IMR-90 (cell line): ENCODE measurements around the gene ZNF775. TPM values are rescaled to one million over a fixed set of nuclear protein-coding genes. Genes with fewer than 3 reads are reported as not detected.

ENCODE experiments used
- ATAC-seq: fragments of 200-7000 bp; cut with Tn5 transposase; 2 replicates; pipeline ENCODE4 v1.9.1; 2020; ENCODE audit warnings: low read depth, mild to moderate bottlenecking, moderate library complexity
- BruUV-seq: library from RNA; stranded (reverse); fragments of 400-500 nt; replicated peaks from 2 replicates; lab custom pipeline; 2021; lab: Mats Ljungman, UMichigan
- CTCF ChIA-PET: fragments of 300-600 bp; formaldehyde crosslinking; extraction: SDS; loops from one replicate; lab custom pipeline; 2021; ENCODE audit warnings: antibody characterized with exemption; lab: Yijun Ruan, JAX
- POLR2A ChIA-PET: fragments of 300-600 bp; sonication (Branson Sonifier 250); formaldehyde crosslinking; loops from one replicate; lab custom pipeline; 2022; ENCODE audit warnings: antibody characterized with exemption; ENCODE audit not compliant: unreplicated experiment; lab: Charles Lee
- DNase-seq: peaks from one replicate; pipeline ENCODE4 v3.0.0; 2013
- H2AFZ ChIP-seq: replicated peaks from 2 replicates; pipeline ENCODE3; 2013; ENCODE audit warnings: low read length, mild to moderate bottlenecking; ENCODE audit not compliant: poor library complexity
- H2AK5ac ChIP-seq: 2 replicates; pipeline ENCODE4 v1.6.1; 2013; ENCODE audit warnings: low read depth, low read length, inconsistent platforms
- H2AK9ac ChIP-seq: replicated peaks from 2 replicates; pipeline ENCODE3; 2013; ENCODE audit warnings: mild to moderate bottlenecking, low read depth, low read length, moderate library complexity; ENCODE audit not compliant: poor library complexity
- H2BK120ac ChIP-seq: 2 replicates; pipeline ENCODE4 v1.6.1; 2013; ENCODE audit warnings: low read depth, low read length, inconsistent platforms
- H2BK15ac ChIP-seq: 3 replicates; pipeline ENCODE4 v1.6.1; 2013; ENCODE audit warnings: low read depth, low read length, inconsistent platforms
- H2BK20ac ChIP-seq: 2 replicates; pipeline ENCODE4 v1.6.1; 2013; ENCODE audit warnings: low read depth, mild to moderate bottlenecking, inconsistent platforms, low read length, moderate library complexity
- H2BK5ac ChIP-seq: 2 replicates; pipeline ENCODE4 v1.6.1; 2013; ENCODE audit warnings: mild to moderate bottlenecking, low read depth, low read length, inconsistent platforms; ENCODE audit not compliant: poor library complexity, severe bottlenecking
- H3K14ac ChIP-seq: replicated peaks from 2 replicates; pipeline ENCODE4 v1.6.1; 2013; ENCODE audit warnings: low read depth, low read length, inconsistent platforms
- H3K18ac ChIP-seq: 2 replicates; pipeline ENCODE4 v1.6.1; 2013; ENCODE audit warnings: low read depth, low read length, control low read depth
- H3K23ac ChIP-seq: 2 replicates; pipeline ENCODE4 v1.6.1; 2013; ENCODE audit warnings: low read depth, low read length, inconsistent platforms
- H3K27ac ChIP-seq: 2 replicates; pipeline ENCODE4 v1.5.1; 2013; ENCODE audit warnings: mild to moderate bottlenecking, control low read depth, low read length; ENCODE audit not compliant: insufficient read depth
- H3K27me3 ChIP-seq: 2 replicates; pipeline ENCODE4 v1.6.1; 2013; ENCODE audit warnings: low read length; ENCODE audit not compliant: control insufficient read depth, insufficient read depth
- H3K36me3 ChIP-seq: 2 replicates; pipeline ENCODE4 v1.6.1; 2013; ENCODE audit warnings: low read length, mixed read lengths; ENCODE audit not compliant: control insufficient read depth, insufficient read depth
- H3K4ac ChIP-seq: 2 replicates; pipeline ENCODE4 v1.6.1; 2013; ENCODE audit warnings: low read depth, low read length, inconsistent platforms
- H3K4me1 ChIP-seq: 2 replicates; pipeline ENCODE4 v1.6.1; 2013; ENCODE audit warnings: low read length, mixed read lengths; ENCODE audit not compliant: control insufficient read depth, insufficient read depth
- H3K4me2 ChIP-seq: 2 replicates; pipeline ENCODE4 v1.6.1; 2013; ENCODE audit warnings: low read depth, mild to moderate bottlenecking, control low read depth, low read length, moderate library complexity
- H3K4me3 ChIP-seq: 2 replicates; pipeline ENCODE4 v1.5.1; 2013; ENCODE audit warnings: low read depth, mild to moderate bottlenecking, control low read depth, low read length, moderate library complexity; ENCODE audit not compliant: insufficient read depth
- H3K56ac ChIP-seq: 2 replicates; pipeline ENCODE4 v1.6.1; 2013; ENCODE audit warnings: low read length, inconsistent platforms; ENCODE audit not compliant: insufficient read depth; ENCODE audit errors: extremely low read depth
- H3K79me1 ChIP-seq, 2 experiments: 2 replicates each; pipeline ENCODE4 v1.6.1; 2013; ENCODE audit warnings: low read length in 2 of 2, inconsistent platforms in 1 of 2, low read depth in 1 of 2
- H3K9ac ChIP-seq: 2 replicates; pipeline ENCODE4 v1.6.1; 2013; ENCODE audit warnings: low read depth, low read length, control low read depth
- H3K9me1 ChIP-seq: 2 replicates; pipeline ENCODE4 v1.6.1; 2013; ENCODE audit warnings: low read length, inconsistent platforms; ENCODE audit not compliant: insufficient read depth
- H3K9me3 ChIP-seq: 2 replicates; pipeline ENCODE4 v1.6.1; 2013; ENCODE audit warnings: low read length; ENCODE audit not compliant: control insufficient read depth, insufficient read depth
- H4K20me1 ChIP-seq: 2 replicates; pipeline ENCODE4 v1.6.1; 2013; ENCODE audit warnings: low read length, inconsistent platforms; ENCODE audit not compliant: insufficient read depth
- H4K5ac ChIP-seq: 2 replicates; pipeline ENCODE4 v1.6.1; 2013; ENCODE audit warnings: mild to moderate bottlenecking, low read depth, low read length, control low read depth
- H4K8ac ChIP-seq, 2 experiments: 2 replicates each; pipeline ENCODE4 v1.6.1; 2013; ENCODE audit warnings: low read depth in 2 of 2, low read length in 2 of 2, control low read depth in 1 of 2, inconsistent platforms in 1 of 2
- H4K91ac ChIP-seq: 2 replicates; pipeline ENCODE4 v1.6.1; 2013; ENCODE audit warnings: low read depth, low read length, inconsistent platforms; ENCODE audit not compliant: insufficient read depth
- BHLHE40 ChIP-seq: fragments of 150-350 bp; IDR thresholded peaks from 2 replicates; pipeline ENCODE4 v1.6.1; 2016; ENCODE audit warnings: mild to moderate bottlenecking, low read depth, low read length
- CEBPB ChIP-seq: IDR thresholded peaks from 2 replicates; pipeline ENCODE4 v1.6.1; 2012; ENCODE audit warnings: low read depth, low read length, improper control_type of control experiment
- CHD1 ChIP-seq: IDR thresholded peaks from 2 replicates; pipeline ENCODE4 v1.6.1; 2012; ENCODE audit warnings: low read depth, low read length, improper control_type of control experiment
- CTCF ChIP-seq: conservative IDR thresholded peaks from 2 replicates; pipeline ENCODE4 v1.5.1; 2012; ENCODE audit warnings: mild to moderate bottlenecking, low read depth, low read length, improper control_type of control experiment
- ELK1 ChIP-seq: fragments of 150-350 bp; IDR thresholded peaks from 2 replicates; pipeline ENCODE4 v1.6.1; 2016; ENCODE audit warnings: low read depth, mild to moderate bottlenecking, low read length, moderate library complexity, borderline replicate concordance
- FOS ChIP-seq: fragments of 150-350 bp; IDR thresholded peaks from 2 replicates; pipeline ENCODE4 v1.6.1; 2016; ENCODE audit warnings: low read depth, low read length
- MAFK ChIP-seq: IDR thresholded peaks from 2 replicates; pipeline ENCODE4 v1.6.1; 2012; ENCODE audit warnings: low read depth, low read length, improper control_type of control experiment
- MAZ ChIP-seq: IDR thresholded peaks from 2 replicates; pipeline ENCODE4 v1.6.1; 2012; ENCODE audit warnings: low read depth, mild to moderate bottlenecking, low read length, improper control_type of control experiment, moderate library complexity, borderline replicate concordance
- MXI1 ChIP-seq: IDR thresholded peaks from 2 replicates; pipeline ENCODE4 v1.6.1; 2012; ENCODE audit warnings: low read depth, mild to moderate bottlenecking, low read length, moderate library complexity, borderline replicate concordance
- NFE2L2 ChIP-seq: fragments of 150-350 bp; IDR thresholded peaks from 2 replicates; pipeline ENCODE4 v1.6.1; 2016; ENCODE audit warnings: low read depth, mild to moderate bottlenecking, low read length
- POLR2A ChIP-seq: IDR thresholded peaks from 2 replicates; pipeline ENCODE4 v1.6.1; 2012; ENCODE audit warnings: mild to moderate bottlenecking, low read depth, low read length
- RAD21 ChIP-seq: IDR thresholded peaks from 2 replicates; pipeline ENCODE4 v1.6.1; 2012; ENCODE audit warnings: low read length, improper control_type of control experiment
- RCOR1 ChIP-seq: IDR thresholded peaks from 2 replicates; pipeline ENCODE4 v1.6.1; 2012; ENCODE audit warnings: mild to moderate bottlenecking, low read length, improper control_type of control experiment; ENCODE audit not compliant: insufficient replicate concordance
- RFX5 ChIP-seq: IDR thresholded peaks from 2 replicates; pipeline ENCODE4 v1.8.0; 2012; ENCODE audit warnings: low read depth, mild to moderate bottlenecking, low read length, moderate library complexity
- SMC3 ChIP-seq: fragments of 150-350 bp; IDR thresholded peaks from 2 replicates; pipeline ENCODE4 v1.6.1; 2016; ENCODE audit warnings: low read depth, mild to moderate bottlenecking, antibody characterized with exemption, low read length, moderate library complexity
- USF2 ChIP-seq: fragments of 150-350 bp; IDR thresholded peaks from 2 replicates; pipeline ENCODE4 v1.6.1; 2017; ENCODE audit warnings: mild to moderate bottlenecking, antibody characterized with exemption, low read length, low read depth
- WGBS, 2 experiments: methylation state at CpG; one replicate each; pipeline versions ENCODE4 v1.1.5 to v1.1.7; 2013; ENCODE audit warnings: missing lambda C conversion rate in 2 of 2; ENCODE audit not compliant: insufficient read length in 1 of 2; ENCODE audit errors: extremely low coverage in 2 of 2; 5-methylcytosine and 5-hydroxymethylcytosine counted together
- dilution Hi-C: fragments of 300-500 bp; cut with HindIII; formaldehyde crosslinking; loops from one replicate; pipeline ENCODE4 v1.14.3; 2018; ENCODE audit warnings: low sequenced_read_pairs; ENCODE audit not compliant: unreplicated experiment
- in situ Hi-C: fragments of 300-500 bp; cut with MboI; formaldehyde crosslinking; loops from 3 replicates; pipeline ENCODE4 v1.14.3; 2019; ENCODE audit warnings: low sequenced_read_pairs, inconsistent platforms, mixed read lengths
- intact Hi-C: fragments of 100-400 bp; cut with micrococcal nuclease; formaldehyde crosslinking; loops from 2 replicates; pipeline ENCODE4 v1.10.0; 2022
- polyA plus RNA-seq, 3 experiments: library from polyadenylated mRNA; depleted of rRNA; stranded (reverse); fragments of >200 nt; gene quantifications; 2 replicates each; pipeline ENCODE4 v1.2.3, GENCODE V29; 2012; ENCODE audit warnings: low replicate concordance in 1 of 3
- total RNA-seq: library from RNA; depleted of rRNA; stranded (reverse); fragments of >200 nt; gene quantifications from 2 replicates; pipeline ENCODE4 v1.2.3, GENCODE V29; 2012

Gene ZNF775
- total and polyA plus RNA-seq, 2 of the 4 experiments (the other 2 are of a cell fraction), result 1.4 to 2.6 TPM

- ATAC-seq, result no peak
- in situ Hi-C loops, result no loop called here
Measured at GRCh38 chr7:150396851-150397260, 17.7 kb downstream of the ZNF775 start.

More at GRCh38 chr7:150396851-150397260, 17.7 kb downstream of the ZNF775 start:
- Histone ChIP-seq H3K4me1 (peaks cover 7% of the 10 kb centered on the region), H3K18ac (no peak overlapping the region), H4K8ac (no peak overlapping the region), H2AK5ac (no peak overlapping the region), H2BK20ac (no peak overlapping the region), H3K4me3 (no peak overlapping the region), H3K79me1 (0 out of 4 replicates have a peak, but pooled peaks cover 6 to 12% of the 10 kb centered on the region in 2 experiments), H3K14ac (no peak overlapping the region), H4K20me1 (no peaks in the 10 kb centered on the region), H3K9me1 (no peaks in the 10 kb centered on the region), H3K36me3 (peaks cover 22% of the 10 kb centered on the region; the same call in 1 of the 2 replicates), H3K23ac (no peak overlapping the region), H2AK9ac (no peak overlapping the region), H3K4ac (no peak overlapping the region), H2BK5ac (no peak overlapping the region), H4K5ac (no peak overlapping the region), H3K9me3 (no peaks in the 10 kb centered on the region), H3K27ac (no peak overlapping the region), H3K4me2 (no peak overlapping the region), H4K91ac (no peak overlapping the region), H3K9ac (no peak overlapping the region), H2BK120ac (no peak overlapping the region), H3K27me3 (no peaks in the 10 kb centered on the region), H2AFZ (no peak overlapping the region), H3K56ac (no peak overlapping the region), H2BK15ac (no peak overlapping the region)
- ChIA-PET CTCF (no interaction called here), POLR2A (no interaction called here)
- 97% methylated on average over 28 of the region's 48 CpGs; no CpG with 5 or more reads in 1 of the 2 experiments for WGBS, 2 experiments
- no TSS peak for BruUV-seq
- no peak for DNase-seq
- no peak for TF ChIP-seq RFX5
- TF ChIP-seq POLR2A, result no peak
- no peak for TF ChIP-seq MAZ
- TF ChIP-seq CTCF, result no peak
- TF ChIP-seq MAFK, result no peak
- no peak for TF ChIP-seq CEBPB
- no peak for TF ChIP-seq CHD1
- TF ChIP-seq RCOR1, result no peak
- TF ChIP-seq USF2, result no peak
- no peak for TF ChIP-seq BHLHE40
- TF ChIP-seq FOS, result no peak
- TF ChIP-seq ELK1, result no peak
- TF ChIP-seq RAD21, result no peak
- TF ChIP-seq SMC3, result no peak
- no peak for TF ChIP-seq NFE2L2
- no peak for TF ChIP-seq MXI1
- intact Hi-C loops, result no loop called here
- dilution Hi-C loops, result no loop called here
